H1 (cell line): ENCODE results near the gene CPED1. TPM values are rescaled to one million over a fixed set of nuclear protein-coding genes. Genes with fewer than 3 reads are reported as not detected.

ENCODE experiments used
- CTCF ChIA-PET: fragments of 300-600 bp; sonication (Branson Sonifier 250); formaldehyde crosslinking; loops from one replicate; lab custom pipeline; 2021; ENCODE audit not compliant: partially characterized antibody; lab: Charles Lee
- POLR2A ChIA-PET: fragments of 300-600 bp; sonication (Branson Sonifier 250); formaldehyde crosslinking; loops from one replicate; lab custom pipeline; 2021; ENCODE audit warnings: inconsistent platforms; ENCODE audit not compliant: partially characterized antibody; lab: Charles Lee
- DNase-seq, 2 experiments: peaks; one replicate each; pipeline versions ENCODE4 v3.0.0 to v3.0.0-alpha.2; 2010 to 2022; ENCODE audit warnings: low spot score in 2 of 2, low read depth in 1 of 2, mixed read lengths in 1 of 2
- FAIRE-seq: peaks from 2 replicates; lab custom pipeline; 2011; peaks lifted over from hg19 to GRCh38; lab: Jason Lieb, UNC
- H2AFZ ChIP-seq: 2 replicates; pipeline ENCODE4 v1.8.1; 2012; ENCODE audit warnings: low read length, inconsistent platforms
- H2AK5ac ChIP-seq: 2 replicates; pipeline ENCODE4 v1.6.1; 2013; ENCODE audit warnings: low read depth, low read length
- H2BK120ac ChIP-seq: replicated peaks from 2 replicates; pipeline ENCODE3; 2013; ENCODE audit warnings: low read depth, low read length, inconsistent platforms
- H2BK12ac ChIP-seq: 2 replicates; pipeline ENCODE4 v1.6.1; 2013; ENCODE audit warnings: low read depth, low read length
- H2BK15ac ChIP-seq: 2 replicates; pipeline ENCODE4 v1.6.1; 2013; ENCODE audit warnings: low read length
- H2BK20ac ChIP-seq: 2 replicates; pipeline ENCODE4 v1.6.1; 2013; ENCODE audit warnings: low read length
- H2BK5ac ChIP-seq: 2 replicates; pipeline ENCODE4 v1.6.1; 2013; ENCODE audit warnings: low read depth, low read length
- H3K14ac ChIP-seq: 2 replicates; pipeline ENCODE4 v1.6.1; 2013; ENCODE audit warnings: inconsistent platforms; ENCODE audit not compliant: insufficient read length
- H3K18ac ChIP-seq: 2 replicates; pipeline ENCODE4 v1.6.1; 2013; ENCODE audit warnings: low read length; ENCODE audit errors: extremely low read depth
- H3K23ac ChIP-seq: 2 replicates; pipeline ENCODE4 v1.6.1; 2013; ENCODE audit warnings: inconsistent platforms; ENCODE audit not compliant: insufficient read length
- H3K23me2 ChIP-seq: 2 replicates; pipeline ENCODE4 v1.6.1; 2013; ENCODE audit warnings: low read depth, low read length
- H3K27ac ChIP-seq: 2 replicates; pipeline ENCODE4 v1.6.1; 2011; ENCODE audit warnings: low read depth, low read length, inconsistent platforms
- H3K27me3 ChIP-seq, 4 experiments: replicated peaks in 1 of 4; 1 replicate in 1 of 4; 2 replicates in 3 of 4; pipeline versions ENCODE4 v1.6.1 to v1.8.1; 2011 to 2013; ENCODE audit warnings: low read length in 3 of 4, mild to moderate bottlenecking in 3 of 4, inconsistent platforms in 2 of 4, mixed read lengths in 2 of 4, moderate library complexity in 1 of 4; ENCODE audit not compliant: control insufficient read depth in 3 of 4, insufficient read depth in 3 of 4; ENCODE audit errors: extremely low read depth in 1 of 4
- H3K36me3 ChIP-seq, 4 experiments: 2 replicates each; pipeline versions ENCODE4 v1.6.1 to v1.8.1; 2011 to 2013; ENCODE audit warnings: mild to moderate bottlenecking in 4 of 4, low read length in 3 of 4, moderate library complexity in 2 of 4, control low read depth in 1 of 4, inconsistent platforms in 1 of 4; ENCODE audit not compliant: insufficient read depth in 4 of 4, control insufficient read depth in 2 of 4
- H3K4ac ChIP-seq: replicated peaks from 2 replicates; pipeline ENCODE3; 2013; ENCODE audit warnings: low read length, low read depth, mixed read lengths, inconsistent platforms; ENCODE audit not compliant: insufficient read length
- H3K4me1 ChIP-seq, 4 experiments: replicated peaks in 1 of 4; 1 replicate in 1 of 4; 2 replicates in 3 of 4; pipeline versions ENCODE4 v1.6.1 to v1.8.1; 2011 to 2013; ENCODE audit warnings: low read length in 3 of 4, inconsistent platforms in 2 of 4, mixed read lengths in 1 of 4; ENCODE audit not compliant: insufficient read depth in 4 of 4, control insufficient read depth in 3 of 4
- H3K4me2 ChIP-seq, 2 experiments: 2 replicates each; pipeline versions ENCODE4 v1.6.1 to v1.8.1; 2011 to 2013; ENCODE audit warnings: low read depth in 2 of 2, low read length in 2 of 2, control low read depth in 1 of 2, inconsistent platforms in 1 of 2, mild to moderate bottlenecking in 1 of 2; ENCODE audit not compliant: insufficient read depth in 1 of 2
- H3K4me3 ChIP-seq, 4 experiments: fragments of 200-600, 300-600 bp in 1 of 4; sonication (generic), shearing (Covaris generic), sonication (Bioruptor Twin) in 1 of 4; 2 replicates each; pipeline versions ENCODE4 v1.5.1 to v1.8.1; 2011 to 2016; ENCODE audit warnings: low read length in 4 of 4, low read depth in 3 of 4, control low read depth in 2 of 4, inconsistent platforms in 2 of 4, mild to moderate bottlenecking in 2 of 4, mixed read lengths in 1 of 4, moderate library complexity in 1 of 4; ENCODE audit not compliant: insufficient read depth in 2 of 4; ENCODE audit errors: extremely low read depth in 1 of 4
- H3K56ac ChIP-seq: replicated peaks from 2 replicates; pipeline ENCODE3; 2013; ENCODE audit warnings: low read depth, mild to moderate bottlenecking, mixed read lengths, low read length, inconsistent platforms; ENCODE audit not compliant: insufficient read length
- H3K79me1 ChIP-seq: 2 replicates; pipeline ENCODE4 v1.6.1; 2013; ENCODE audit warnings: low read depth, low read length, control low read depth
- H3K79me2 ChIP-seq, 2 experiments: 2 replicates each; pipeline versions ENCODE4 v1.6.1 to v1.8.1; 2012 to 2013; ENCODE audit warnings: low read length in 2 of 2, mild to moderate bottlenecking in 2 of 2, inconsistent platforms in 1 of 2; ENCODE audit not compliant: insufficient read depth in 2 of 2, control insufficient read depth in 1 of 2
- H3K9ac ChIP-seq, 4 experiments: replicated peaks in 1 of 4; 1 replicate in 1 of 4; 2 replicates in 3 of 4; pipeline versions ENCODE4 v1.6.1 to v1.8.1; 2011 to 2013; ENCODE audit warnings: low read depth in 3 of 4, low read length in 3 of 4, control low read depth in 2 of 4, mild to moderate bottlenecking in 2 of 4, moderate library complexity in 2 of 4, inconsistent platforms in 1 of 4; ENCODE audit errors: extremely low read depth in 1 of 4
- H3K9me3 ChIP-seq, 2 experiments: 2 replicates each; pipeline versions ENCODE4 v1.6.1 to v1.8.1; 2012 to 2013; ENCODE audit warnings: mild to moderate bottlenecking in 2 of 2, moderate library complexity in 2 of 2, control low read depth in 1 of 2, inconsistent platforms in 1 of 2, low read depth in 1 of 2, low read length in 1 of 2, mixed read lengths in 1 of 2; ENCODE audit not compliant: insufficient read depth in 2 of 2
- H4K20me1 ChIP-seq, 2 experiments: replicated peaks in 1 of 2; 2 replicates each; pipeline versions ENCODE3 to v1.8.1; 2011 to 2013; ENCODE audit warnings: inconsistent platforms in 2 of 2, low read length in 2 of 2, mild to moderate bottlenecking in 1 of 2; ENCODE audit not compliant: insufficient read depth in 2 of 2, control insufficient read depth in 1 of 2
- H4K5ac ChIP-seq: 2 replicates; pipeline ENCODE4 v1.6.1; 2013; ENCODE audit warnings: low read length, low read depth, mixed read lengths, inconsistent platforms; ENCODE audit not compliant: insufficient read length
- H4K8ac ChIP-seq: 2 replicates; pipeline ENCODE4 v1.8.0; 2013; ENCODE audit warnings: mild to moderate bottlenecking, moderate library complexity, low read length, inconsistent platforms; ENCODE audit not compliant: insufficient read depth; ENCODE audit errors: extremely low read depth
- H4K91ac ChIP-seq: replicated peaks from 2 replicates; pipeline ENCODE3; 2013; ENCODE audit warnings: low read length, mixed read lengths, inconsistent platforms; ENCODE audit not compliant: insufficient read length
- BACH1 ChIP-seq: IDR thresholded peaks from 2 replicates; pipeline ENCODE4 v1.6.1; 2012; ENCODE audit warnings: low read length, improper control_type of control experiment
- CEBPB ChIP-seq: IDR thresholded peaks from 2 replicates; pipeline ENCODE4 v1.6.1; 2012; ENCODE audit warnings: low read depth, low read length
- CHD2 ChIP-seq: IDR thresholded peaks from 2 replicates; pipeline ENCODE4 v1.6.1; 2012; ENCODE audit warnings: low read length, improper control_type of control experiment
- CTBP2 ChIP-seq: IDR thresholded peaks from 2 replicates; pipeline ENCODE4 v1.7.0; 2011; ENCODE audit warnings: borderline replicate concordance, mild to moderate bottlenecking, moderate library complexity, mixed read lengths, low read length; ENCODE audit not compliant: insufficient read depth, insufficient read length
- NANOG ChIP-seq: IDR thresholded peaks from 2 replicates; pipeline ENCODE4 v1.6.1; 2011; ENCODE audit warnings: low read length, low read depth, mild to moderate bottlenecking, inconsistent platforms; ENCODE audit not compliant: insufficient read depth, poor library complexity, severe bottlenecking
- POLR2A ChIP-seq, 2 experiments: IDR thresholded peaks; 1 replicate in 1 of 2; 2 replicates in 1 of 2; pipeline ENCODE4 v1.6.1; 2011; ENCODE audit warnings: low read depth in 2 of 2, low read length in 2 of 2, mild to moderate bottlenecking in 2 of 2; ENCODE audit errors: control extremely low read depth in 1 of 2
- POU5F1 ChIP-seq: IDR thresholded peaks from 2 replicates; pipeline ENCODE4 v1.6.1; 2011; ENCODE audit warnings: low read depth, mild to moderate bottlenecking, low read length, moderate library complexity
- RBBP5 ChIP-seq: IDR thresholded peaks from 2 replicates; pipeline ENCODE4 v1.7.1; 2012; ENCODE audit warnings: low read depth, mild to moderate bottlenecking, inconsistent platforms, low read length, moderate library complexity, borderline replicate concordance
- SIX5 ChIP-seq: IDR thresholded peaks from 2 replicates; pipeline ENCODE4 v1.6.1; 2011; ENCODE audit warnings: mild to moderate bottlenecking, low read depth, low read length
- SP2 ChIP-seq: IDR thresholded peaks from 2 replicates; pipeline ENCODE4 v1.6.1; 2012; ENCODE audit warnings: mild to moderate bottlenecking, low read length, inconsistent platforms
- SRF ChIP-seq: IDR thresholded peaks from 2 replicates; pipeline ENCODE4 v1.6.1; 2011; ENCODE audit warnings: mild to moderate bottlenecking, low read depth, low read length, moderate library complexity
- TAF1 ChIP-seq: IDR thresholded peaks from 2 replicates; pipeline ENCODE4 v1.6.1; 2011; ENCODE audit warnings: mild to moderate bottlenecking, low read depth, low read length
- TAF7 ChIP-seq: optimal IDR thresholded peaks from 2 replicates; pipeline ENCODE3; 2011; ENCODE audit warnings: low read depth, mild to moderate bottlenecking, inconsistent platforms, low read length, moderate library complexity, borderline replicate concordance
- TEAD4 ChIP-seq: IDR thresholded peaks from 2 replicates; pipeline ENCODE4 v1.6.1; 2012; ENCODE audit warnings: low read depth, low read length, inconsistent platforms, mixed read lengths
- YY1 ChIP-seq: IDR thresholded peaks from 2 replicates; pipeline ENCODE4 v1.6.1; 2011; ENCODE audit warnings: low read depth, mild to moderate bottlenecking, low read length
- WGBS, 2 experiments: shearing (Covaris generic) in 1 of 2; methylation state at CpG; one replicate each; pipeline versions ENCODE4 v1.1.6 to v1.1.7; 2013 to 2015; ENCODE audit warnings: low lambda C conversion rate in 2 of 2, mixed read lengths in 2 of 2, inconsistent platforms in 1 of 2, low coverage in 1 of 2, missing lambda C conversion rate in 1 of 2; ENCODE audit not compliant: insufficient replicate concordance in 2 of 2, insufficient coverage in 1 of 2, insufficient read length in 1 of 2; ENCODE audit errors: extremely low coverage in 1 of 2, missing lambda C conversion rate in 1 of 2; 5-methylcytosine and 5-hydroxymethylcytosine counted together
- polyA plus RNA-seq, 7 experiments: library from polyadenylated mRNA; depleted of rRNA in 3 of 7; stranded (reverse) in 5 of 7; unstranded in 2 of 7; fragments of >200 nt in 5 of 7; fragments of 200-250 nt in 2 of 7; gene quantifications; 1 replicate in 5 of 7; 2 replicates in 1 of 7; 4 replicates in 1 of 7; pipeline versions ENCODE4 v1.2.1 to v1.2.3, GENCODE V29; 2011 to 2013; ENCODE audit warnings: missing spikeins in 2 of 7, mixed read lengths in 2 of 7
- total RNA-seq: library from RNA; stranded (reverse); fragmentation: NEBNext Ultra II Directional; extraction: Animal tissue kit (Norgen Biotek cat#: 25700); gene quantifications from 2 replicates; pipeline ENCODE4 v1.2.1, GENCODE V29; 2021
- TF ChIP-seq, protein P1 (sequence below): IDR thresholded peaks from 2 replicates; pipeline ENCODE4 v1.6.1; 2011; ENCODE audit warnings: low read depth, mild to moderate bottlenecking, low read length; ENCODE audit not compliant: insufficient read depth

Gene CPED1
- total and polyA plus RNA-seq, 2 of the 8 experiments (the other 6 are each of a cell fraction or from before 2014, with no cell fraction given), result 0.08 to 0.39 TPM

DNA sequence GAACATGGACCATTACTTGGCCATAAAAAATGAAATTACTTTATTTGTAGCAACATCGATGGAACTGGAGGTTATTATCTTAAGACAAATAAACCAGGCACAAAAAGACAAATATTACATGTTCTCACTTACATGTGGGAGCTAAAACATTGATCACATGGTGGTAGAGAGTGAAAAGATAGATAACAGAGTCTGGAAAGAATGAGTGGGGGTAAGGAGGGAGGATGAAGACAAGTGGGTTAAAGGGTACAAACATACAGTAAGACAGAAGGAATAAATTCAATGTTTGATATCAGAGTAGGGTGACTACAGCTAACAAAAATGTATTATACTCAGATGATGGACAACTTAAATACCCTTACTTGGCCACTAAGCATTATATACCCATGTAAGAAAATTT is 240.3 kb downstream of the CPED1 start:
- Histone ChIP-seq H3K14ac (no peak overlapping the region), H2AK5ac (no peak overlapping the region), H2BK12ac (no peak overlapping the region), H3K4me1 (no peaks in the 10 kb centered on the region), H3K23ac (no peak overlapping the region), H4K8ac (no peak overlapping the region), H3K18ac (no peak overlapping the region), H3K56ac (no peak overlapping the region), H3K27me3 (no peaks in the 10 kb centered on the region), H3K4ac (no peak overlapping the region), H3K36me3 (no peaks in the 10 kb centered on the region), H3K4me3 (no peak overlapping the region), H2BK20ac (no peak overlapping the region), H3K9ac (no peak overlapping the region), H3K4me2 (no peak overlapping the region), H2AFZ (no peak overlapping the region), H3K23me2 (no peaks in the 10 kb centered on the region), H3K79me2 (no peaks in the 10 kb centered on the region), H4K5ac (no peak overlapping the region), H2BK5ac (no peak overlapping the region), H3K79me1 (no peaks in the 10 kb centered on the region), H3K9me3 (no peaks in the 10 kb centered on the region), H2BK15ac (no peak overlapping the region), H3K27ac (no peak overlapping the region), H4K20me1 (no peaks in the 10 kb centered on the region), H2BK120ac (no peak overlapping the region), H4K91ac (no peak overlapping the region)
- no peak for FAIRE-seq
- no peak for DNase-seq
- ChIA-PET POLR2A (no interaction called here), CTCF (interaction anchor here (0.8 kb wide), 1 partner anchor 524 kb away, joined by 3 read pairs; no protein-coding TSS in a partner anchor)
- 94% methylated on average over 1 of the region's 1 CpG; no CpG with 5 or more reads in 1 of the 2 experiments for WGBS, 2 experiments
- TF ChIP-seq NANOG (no peak), SIX5 (no peak), POU5F1 (no peak), SP2 (no peak), TAF1 (no peak), CTBP2 (no peak), RBBP5 (no peak), CEBPB (no peak), CHD2 (no peak), SRF (no peak), YY1 (no peak), TAF7 (no peak), TEAD4 (no peak), POLR2A (IDR thresholded peaks at IDR 0.05; ENCODE audit: control extremely low read depth in 1 of 2, low read depth in 2 of 2, low read length in 2 of 2) (no peak), BACH1 (no peak)
- TF ChIP-seq, protein P1, sequence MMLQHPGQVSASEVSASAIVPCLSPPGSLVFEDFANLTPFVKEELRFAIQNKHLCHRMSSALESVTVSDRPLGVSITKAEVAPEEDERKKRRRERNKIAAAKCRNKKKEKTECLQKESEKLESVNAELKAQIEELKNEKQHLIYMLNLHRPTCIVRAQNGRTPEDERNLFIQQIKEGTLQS, result no peak
